ENCODE results near the gene TTC39B.
"Not testable (repeated sequence)": the region's sequence is repeated elsewhere in the genome, so short reads cannot be mapped to it uniquely, and the experiment has no call there.

Gene TTC39B

GRCh38 chr9:15238646-15239045 is 68.4 kb downstream of the TTC39B start:
- Histone ChIP-seq H3K27me3 (no peaks in the 10 kb centered on the region), H3K4me1 (no peaks in the 10 kb centered on the region), H3K36me3 (no peaks in the 10 kb centered on the region), H3K4me3 (ENCODE audit: low read depth, low read length) (no peak overlapping the region), H3K9me3 (no peaks in the 10 kb centered on the region)
- no peak for TF ChIP-seq CTCF (IDR thresholded peaks at IDR 0.05; ENCODE audit: low read depth, low read length)
- no peak for DNase-seq

GRCh38 chr9:15235658-15236057 is 71.4 kb downstream of the TTC39B start:
- DNase-seq = no peak
- TF ChIP-seq CTCF (IDR thresholded peaks at IDR 0.05; ENCODE audit: low read depth, low read length) = no peak
- no peak overlapping the region for H3K4me3 ChIP-seq (ENCODE audit: low read depth, low read length)
- H3K9me3 ChIP-seq = no peaks in the 10 kb centered on the region
- H3K36me3 ChIP-seq = no peaks in the 10 kb centered on the region
- H3K27me3 ChIP-seq = no peaks in the 10 kb centered on the region
- no peaks in the 10 kb centered on the region for H3K4me1 ChIP-seq

GRCh38 chr9:15233941-15234490 is 73.0 kb downstream of the TTC39B start:
- H3K4me1 ChIP-seq; H3K27me3 ChIP-seq; H3K9me3 ChIP-seq; H3K36me3 ChIP-seq; H3K4me3 ChIP-seq (ENCODE audit: low read depth, low read length); DNase-seq: not testable (repeated sequence)

- not testable (repeated sequence) for H3K4me1 ChIP-seq; H3K4me3 ChIP-seq (ENCODE audit: low read depth, low read length); DNase-seq; H3K36me3 ChIP-seq; H3K9me3 ChIP-seq; H3K27me3 ChIP-seq
These were observed 74.2 kb downstream of the TTC39B start for GRCh38 chr9:15232706-15233280.

- peak; percentile 80 for TF ChIP-seq CTCF (IDR thresholded peaks at IDR 0.05; ENCODE audit: low read depth, low read length)
- no peaks in the 10 kb centered on the region for H3K36me3 ChIP-seq
- peak; percentile 39 for DNase-seq
- H3K4me3 ChIP-seq (ENCODE audit: low read depth, low read length) = no peak overlapping the region
- H3K4me1 ChIP-seq = no peaks in the 10 kb centered on the region
- no peaks in the 10 kb centered on the region for H3K27me3 ChIP-seq
- H3K9me3 ChIP-seq = no peaks in the 10 kb centered on the region
These were observed 75.0 kb downstream of the TTC39B start for GRCh38 chr9:15231788-15232635.

- Histone ChIP-seq H3K27me3 (no peaks in the 10 kb centered on the region), H3K4me1 (no peaks in the 10 kb centered on the region), H3K36me3 (no peaks in the 10 kb centered on the region), H3K4me3 (ENCODE audit: low read depth, low read length) (no peak overlapping the region), H3K9me3 (no peaks in the 10 kb centered on the region)
- no peak for DNase-seq
- no peak for TF ChIP-seq CTCF (IDR thresholded peaks at IDR 0.05; ENCODE audit: low read depth, low read length)
These were observed 77.6 kb downstream of the TTC39B start for GRCh38 chr9:15229409-15229808.

- no peaks in the 10 kb centered on the region for H3K36me3 ChIP-seq
- DNase-seq = no peak
- no peaks in the 10 kb centered on the region for H3K9me3 ChIP-seq
- no peak for TF ChIP-seq CTCF (IDR thresholded peaks at IDR 0.05; ENCODE audit: low read depth, low read length)
- H3K27me3 ChIP-seq = peaks cover 2% of the 10 kb centered on the region; the same call in 1 of the 2 replicates
- H3K4me1 ChIP-seq = no peaks in the 10 kb centered on the region
- H3K4me3 ChIP-seq (ENCODE audit: low read depth, low read length) = no peak overlapping the region
These were observed 79.5 kb downstream of the TTC39B start for GRCh38 chr9:15227491-15227890.

Data from BE2C (cell line).